H1 (cell line): ENCODE data around the gene RPS3. TPM values are rescaled to one million over a fixed set of nuclear protein-coding genes. Genes with fewer than 3 reads are reported as not detected.

Experiments
- CTCF ChIA-PET: fragments of 300-600 bp; sonication (Branson Sonifier 250); formaldehyde crosslinking; loops from one replicate; lab custom pipeline; 2021; ENCODE audit not compliant: partially characterized antibody; lab: Charles Lee
- POLR2A ChIA-PET: fragments of 300-600 bp; sonication (Branson Sonifier 250); formaldehyde crosslinking; loops from one replicate; lab custom pipeline; 2021; ENCODE audit warnings: inconsistent platforms; ENCODE audit not compliant: partially characterized antibody; lab: Charles Lee
- DNase-seq, 2 experiments: peaks; one replicate each; pipeline versions ENCODE4 v3.0.0 to v3.0.0-alpha.2; 2010 to 2022; ENCODE audit warnings: low spot score in 2 of 2, low read depth in 1 of 2, mixed read lengths in 1 of 2
- FAIRE-seq: peaks from 2 replicates; lab custom pipeline; 2011; peaks lifted over from hg19 to GRCh38; lab: Jason Lieb, UNC
- H2AFZ ChIP-seq: 2 replicates; pipeline ENCODE4 v1.8.1; 2012; ENCODE audit warnings: low read length, inconsistent platforms
- H2AK5ac ChIP-seq: 2 replicates; pipeline ENCODE4 v1.6.1; 2013; ENCODE audit warnings: low read depth, low read length
- H2BK120ac ChIP-seq: replicated peaks from 2 replicates; pipeline ENCODE3; 2013; ENCODE audit warnings: low read depth, low read length, inconsistent platforms
- H2BK12ac ChIP-seq: 2 replicates; pipeline ENCODE4 v1.6.1; 2013; ENCODE audit warnings: low read depth, low read length
- H2BK15ac ChIP-seq: 2 replicates; pipeline ENCODE4 v1.6.1; 2013; ENCODE audit warnings: low read length
- H2BK20ac ChIP-seq: 2 replicates; pipeline ENCODE4 v1.6.1; 2013; ENCODE audit warnings: low read length
- H2BK5ac ChIP-seq: 2 replicates; pipeline ENCODE4 v1.6.1; 2013; ENCODE audit warnings: low read depth, low read length
- H3K14ac ChIP-seq: 2 replicates; pipeline ENCODE4 v1.6.1; 2013; ENCODE audit warnings: inconsistent platforms; ENCODE audit not compliant: insufficient read length
- H3K18ac ChIP-seq: 2 replicates; pipeline ENCODE4 v1.6.1; 2013; ENCODE audit warnings: low read length; ENCODE audit errors: extremely low read depth
- H3K23ac ChIP-seq: 2 replicates; pipeline ENCODE4 v1.6.1; 2013; ENCODE audit warnings: inconsistent platforms; ENCODE audit not compliant: insufficient read length
- H3K23me2 ChIP-seq: 2 replicates; pipeline ENCODE4 v1.6.1; 2013; ENCODE audit warnings: low read depth, low read length
- H3K27ac ChIP-seq: 2 replicates; pipeline ENCODE4 v1.6.1; 2011; ENCODE audit warnings: low read depth, low read length, inconsistent platforms
- H3K27me3 ChIP-seq, 4 experiments: replicated peaks in 1 of 4; 1 replicate in 1 of 4; 2 replicates in 3 of 4; pipeline versions ENCODE4 v1.6.1 to v1.8.1; 2011 to 2013; ENCODE audit warnings: low read length in 3 of 4, mild to moderate bottlenecking in 3 of 4, inconsistent platforms in 2 of 4, mixed read lengths in 2 of 4, moderate library complexity in 1 of 4; ENCODE audit not compliant: control insufficient read depth in 3 of 4, insufficient read depth in 3 of 4; ENCODE audit errors: extremely low read depth in 1 of 4
- H3K36me3 ChIP-seq, 4 experiments: 2 replicates each; pipeline versions ENCODE4 v1.6.1 to v1.8.1; 2011 to 2013; ENCODE audit warnings: mild to moderate bottlenecking in 4 of 4, low read length in 3 of 4, moderate library complexity in 2 of 4, control low read depth in 1 of 4, inconsistent platforms in 1 of 4; ENCODE audit not compliant: insufficient read depth in 4 of 4, control insufficient read depth in 2 of 4
- H3K4ac ChIP-seq: replicated peaks from 2 replicates; pipeline ENCODE3; 2013; ENCODE audit warnings: low read length, low read depth, mixed read lengths, inconsistent platforms; ENCODE audit not compliant: insufficient read length
- H3K4me1 ChIP-seq, 4 experiments: replicated peaks in 1 of 4; 1 replicate in 1 of 4; 2 replicates in 3 of 4; pipeline versions ENCODE4 v1.6.1 to v1.8.1; 2011 to 2013; ENCODE audit warnings: low read length in 3 of 4, inconsistent platforms in 2 of 4, mixed read lengths in 1 of 4; ENCODE audit not compliant: insufficient read depth in 4 of 4, control insufficient read depth in 3 of 4
- H3K4me2 ChIP-seq, 2 experiments: 2 replicates each; pipeline versions ENCODE4 v1.6.1 to v1.8.1; 2011 to 2013; ENCODE audit warnings: low read depth in 2 of 2, low read length in 2 of 2, control low read depth in 1 of 2, inconsistent platforms in 1 of 2, mild to moderate bottlenecking in 1 of 2; ENCODE audit not compliant: insufficient read depth in 1 of 2
- H3K4me3 ChIP-seq, 4 experiments: fragments of 200-600, 300-600 bp in 1 of 4; sonication (generic), shearing (Covaris generic), sonication (Bioruptor Twin) in 1 of 4; 2 replicates each; pipeline versions ENCODE4 v1.5.1 to v1.8.1; 2011 to 2016; ENCODE audit warnings: low read length in 4 of 4, low read depth in 3 of 4, control low read depth in 2 of 4, inconsistent platforms in 2 of 4, mild to moderate bottlenecking in 2 of 4, mixed read lengths in 1 of 4, moderate library complexity in 1 of 4; ENCODE audit not compliant: insufficient read depth in 2 of 4; ENCODE audit errors: extremely low read depth in 1 of 4
- H3K56ac ChIP-seq: replicated peaks from 2 replicates; pipeline ENCODE3; 2013; ENCODE audit warnings: low read depth, mild to moderate bottlenecking, mixed read lengths, low read length, inconsistent platforms; ENCODE audit not compliant: insufficient read length
- H3K79me1 ChIP-seq: 2 replicates; pipeline ENCODE4 v1.6.1; 2013; ENCODE audit warnings: low read depth, low read length, control low read depth
- H3K79me2 ChIP-seq, 2 experiments: 2 replicates each; pipeline versions ENCODE4 v1.6.1 to v1.8.1; 2012 to 2013; ENCODE audit warnings: low read length in 2 of 2, mild to moderate bottlenecking in 2 of 2, inconsistent platforms in 1 of 2; ENCODE audit not compliant: insufficient read depth in 2 of 2, control insufficient read depth in 1 of 2
- H3K9ac ChIP-seq, 4 experiments: replicated peaks in 1 of 4; 1 replicate in 1 of 4; 2 replicates in 3 of 4; pipeline versions ENCODE4 v1.6.1 to v1.8.1; 2011 to 2013; ENCODE audit warnings: low read depth in 3 of 4, low read length in 3 of 4, control low read depth in 2 of 4, mild to moderate bottlenecking in 2 of 4, moderate library complexity in 2 of 4, inconsistent platforms in 1 of 4; ENCODE audit errors: extremely low read depth in 1 of 4
- H3K9me3 ChIP-seq, 2 experiments: 2 replicates each; pipeline versions ENCODE4 v1.6.1 to v1.8.1; 2012 to 2013; ENCODE audit warnings: mild to moderate bottlenecking in 2 of 2, moderate library complexity in 2 of 2, control low read depth in 1 of 2, inconsistent platforms in 1 of 2, low read depth in 1 of 2, low read length in 1 of 2, mixed read lengths in 1 of 2; ENCODE audit not compliant: insufficient read depth in 2 of 2
- H4K20me1 ChIP-seq, 2 experiments: replicated peaks in 1 of 2; 2 replicates each; pipeline versions ENCODE3 to v1.8.1; 2011 to 2013; ENCODE audit warnings: inconsistent platforms in 2 of 2, low read length in 2 of 2, mild to moderate bottlenecking in 1 of 2; ENCODE audit not compliant: insufficient read depth in 2 of 2, control insufficient read depth in 1 of 2
- H4K5ac ChIP-seq: 2 replicates; pipeline ENCODE4 v1.6.1; 2013; ENCODE audit warnings: low read length, low read depth, mixed read lengths, inconsistent platforms; ENCODE audit not compliant: insufficient read length
- H4K8ac ChIP-seq: 2 replicates; pipeline ENCODE4 v1.8.0; 2013; ENCODE audit warnings: mild to moderate bottlenecking, moderate library complexity, low read length, inconsistent platforms; ENCODE audit not compliant: insufficient read depth; ENCODE audit errors: extremely low read depth
- H4K91ac ChIP-seq: replicated peaks from 2 replicates; pipeline ENCODE3; 2013; ENCODE audit warnings: low read length, mixed read lengths, inconsistent platforms; ENCODE audit not compliant: insufficient read length
- BACH1 ChIP-seq: IDR thresholded peaks from 2 replicates; pipeline ENCODE4 v1.6.1; 2012; ENCODE audit warnings: low read length, improper control_type of control experiment
- CTCF ChIP-seq, 3 experiments: IDR thresholded peaks; 1 replicate in 2 of 3; 2 replicates in 1 of 3; pipeline versions ENCODE4 v1.5.1 to v1.6.1; 2011; ENCODE audit warnings: low read length in 3 of 3, mild to moderate bottlenecking in 3 of 3, inconsistent platforms in 2 of 3, low read depth in 1 of 3, moderate library complexity in 1 of 3; ENCODE audit not compliant: insufficient read depth in 1 of 3; ENCODE audit errors: control extremely low read depth in 1 of 3
- HDAC2 ChIP-seq, 2 experiments: fragments of 300-600 bp in 1 of 2; sonication (generic) in 1 of 2; IDR thresholded peaks; 2 replicates each; pipeline ENCODE4 v1.6.1; 2011 to 2012; ENCODE audit warnings: low read depth in 2 of 2, low read length in 2 of 2, mild to moderate bottlenecking in 2 of 2, moderate library complexity in 2 of 2, borderline replicate concordance in 1 of 2, inconsistent platforms in 1 of 2
- SP4 ChIP-seq: IDR thresholded peaks from 2 replicates; pipeline ENCODE4 v1.6.1; 2012; ENCODE audit warnings: low read length, inconsistent platforms
- SUZ12 ChIP-seq: fragments of 200-600 bp; sonication (generic); IDR thresholded peaks from 2 replicates; pipeline ENCODE4 v1.6.1; 2012; ENCODE audit warnings: mild to moderate bottlenecking, inconsistent platforms, low read length, moderate library complexity, mixed read lengths
- WGBS, 2 experiments: shearing (Covaris generic) in 1 of 2; methylation state at CpG; one replicate each; pipeline versions ENCODE4 v1.1.6 to v1.1.7; 2013 to 2015; ENCODE audit warnings: low lambda C conversion rate in 2 of 2, mixed read lengths in 2 of 2, inconsistent platforms in 1 of 2, low coverage in 1 of 2, missing lambda C conversion rate in 1 of 2; ENCODE audit not compliant: insufficient replicate concordance in 2 of 2, insufficient coverage in 1 of 2, insufficient read length in 1 of 2; ENCODE audit errors: extremely low coverage in 1 of 2, missing lambda C conversion rate in 1 of 2; 5-methylcytosine and 5-hydroxymethylcytosine counted together
- polyA plus RNA-seq, 7 experiments: library from polyadenylated mRNA; depleted of rRNA in 3 of 7; stranded (reverse) in 5 of 7; unstranded in 2 of 7; fragments of >200 nt in 5 of 7; fragments of 200-250 nt in 2 of 7; gene quantifications; 1 replicate in 5 of 7; 2 replicates in 1 of 7; 4 replicates in 1 of 7; pipeline versions ENCODE4 v1.2.1 to v1.2.3, GENCODE V29; 2011 to 2013; ENCODE audit warnings: missing spikeins in 2 of 7, mixed read lengths in 2 of 7
- total RNA-seq: library from RNA; stranded (reverse); fragmentation: NEBNext Ultra II Directional; extraction: Animal tissue kit (Norgen Biotek cat#: 25700); gene quantifications from 2 replicates; pipeline ENCODE4 v1.2.1, GENCODE V29; 2021

Gene RPS3
- total and polyA plus RNA-seq, 2 of the 8 experiments (the other 6 are each of a cell fraction or from before 2014, with no cell fraction given), result 3,813 to 4,194 TPM

- no peak for FAIRE-seq
- no peaks in the 10 kb centered on the region for H3K79me1 ChIP-seq
- no peak overlapping the region for H2BK12ac ChIP-seq
- H3K9me3 ChIP-seq, result no peaks in the 10 kb centered on the region
- H4K5ac ChIP-seq, result no peak overlapping the region
- peaks cover 0 to 2% of the 10 kb centered on the region in 2 experiments for H4K20me1 ChIP-seq
- 87% methylated on average over 15 of the region's 15 CpGs; no CpG with 5 or more reads in 1 of the 2 experiments for WGBS, 2 experiments
- no peak overlapping the region for H3K18ac ChIP-seq
- no peak overlapping the region for H3K4me3 ChIP-seq
- no peak overlapping the region for H4K8ac ChIP-seq
- H3K36me3 ChIP-seq, result no peaks in the 10 kb centered on the region
- no peak overlapping the region for H2BK20ac ChIP-seq
- H3K4me2 ChIP-seq, result no peak overlapping the region
- TF ChIP-seq BACH1 (no peak), CTCF (IDR thresholded peaks at IDR 0.05; ENCODE audit: control extremely low read depth in 1 of 3, insufficient read depth in 1 of 3, low read depth in 1 of 3, low read length in 3 of 3) (no peak), SUZ12 (no peak), SP4 (no peak), HDAC2 (IDR thresholded peaks at IDR 0.05; ENCODE audit: borderline replicate concordance in 1 of 2, low read depth in 2 of 2, low read length in 2 of 2) (no peak)
- TF ChIP-seq, all 59 proteins: peak for 0
- Histone ChIP-seq H3K9ac (no peak overlapping the region), H2AFZ (no peak overlapping the region), H2AK5ac (no peak overlapping the region), H3K4ac (no peak overlapping the region), H3K56ac (no peak overlapping the region), H3K27ac (no peak overlapping the region), H2BK5ac (no peak overlapping the region), H3K14ac (no peak overlapping the region), H3K27me3 (no peaks in the 10 kb centered on the region), H3K4me1 (peaks cover 0 to 16% (median 6%) of the 10 kb centered on the region in 4 experiments; a peak in 4 of 7 replicates), H2BK15ac (no peak overlapping the region), H3K79me2 (no peaks in the 10 kb centered on the region), H4K91ac (no peak overlapping the region), H3K23me2 (no peaks in the 10 kb centered on the region), H2BK120ac (no peak overlapping the region), H3K23ac (no peak overlapping the region)
- no peak for DNase-seq
- CTCF ChIA-PET, result interaction anchor here (0.7 to 9.3 kb wide), 12 partner anchors 9 to 162 kb away, joined by 3 to 318 read pairs (median 4); partner anchors contain the start of genes GDPD5 and KLHL35
- POLR2A ChIA-PET, result interaction anchor here (0.8 to 4.5 kb wide), 8 partner anchors 9 to 132 kb away, joined by 3 to 13 read pairs (median 3); partner anchors contain the start of gene KLHL35
These were observed 43.0 kb downstream of the RPS3 start for GRCh38 chr11:75442161-75442885.
